ENCODE results near the gene HIP1R.

DNA sequence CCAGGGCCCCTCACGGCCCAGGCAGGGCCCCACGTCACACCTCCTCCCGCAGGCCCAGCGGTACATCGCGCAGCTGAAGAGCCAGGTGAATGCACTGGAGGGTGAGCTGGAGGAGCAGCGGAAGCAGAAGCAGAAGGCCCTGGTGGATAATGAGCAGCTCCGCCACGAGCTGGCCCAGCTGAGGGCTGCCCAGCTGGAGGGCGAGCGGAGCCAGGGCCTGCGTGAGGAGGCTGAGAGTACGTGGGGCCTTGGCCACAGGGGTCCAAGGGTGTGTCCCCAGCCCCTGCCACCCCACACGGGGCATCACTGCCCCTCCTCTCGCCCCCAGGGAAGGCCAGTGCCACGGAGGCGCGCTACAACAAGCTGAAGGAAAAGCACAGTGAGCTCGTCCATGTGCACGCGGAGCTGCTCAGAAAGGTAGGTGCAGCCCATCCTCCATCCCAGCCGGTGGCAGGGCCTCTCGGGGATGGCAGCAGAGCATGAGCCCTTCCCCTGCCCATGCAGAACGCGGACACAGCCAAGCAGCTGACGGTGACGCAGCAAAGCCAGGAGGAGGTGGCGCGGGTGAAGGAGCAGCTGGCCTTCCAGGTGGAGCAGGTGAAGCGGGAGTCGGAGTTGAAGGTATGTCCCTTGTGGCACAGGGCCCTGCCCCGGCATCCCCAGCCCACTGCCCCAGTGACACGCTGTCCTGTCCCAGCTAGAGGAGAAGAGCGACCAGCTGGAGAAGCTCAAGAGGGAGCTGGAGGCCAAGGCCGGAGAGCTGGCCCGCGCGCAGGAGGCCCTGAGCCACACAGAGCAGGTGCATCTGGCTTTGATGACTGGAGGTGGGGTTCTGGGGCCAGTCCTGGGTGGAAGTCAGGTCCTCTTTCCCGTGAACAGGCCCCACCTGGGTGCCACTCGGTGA is 20.9 kb downstream of the HIP1R start:
- TF ChIP-seq ZFX (CRISPR knock-in tag; IDR thresholded peaks at IDR 0.05; ENCODE audit: low read depth) (no peak), PPARG (CRISPR knock-in tag; conservative IDR thresholded peaks at IDR 0.05) (no peak), RFXAP (CRISPR knock-in tag; IDR thresholded peaks at IDR 0.05; ENCODE audit: borderline replicate concordance) (no peak), CHCHD3 (CRISPR knock-in tag; IDR thresholded peaks at IDR 0.05) (no peak), ZBTB7A (CRISPR knock-in tag; IDR thresholded peaks at IDR 0.05) (no peak), FOSL2 (CRISPR knock-in tag; IDR thresholded peaks at IDR 0.05) (no peak), ZNF816 (CRISPR knock-in tag; IDR thresholded peaks at IDR 0.05; ENCODE audit: borderline replicate concordance) (no peak), SP140L (CRISPR knock-in tag; IDR thresholded peaks at IDR 0.05; ENCODE audit: borderline replicate concordance) (no peak), ZNF224 (CRISPR knock-in tag; IDR thresholded peaks at IDR 0.05) (no peak)
- TF ChIP-seq, protein P1, sequence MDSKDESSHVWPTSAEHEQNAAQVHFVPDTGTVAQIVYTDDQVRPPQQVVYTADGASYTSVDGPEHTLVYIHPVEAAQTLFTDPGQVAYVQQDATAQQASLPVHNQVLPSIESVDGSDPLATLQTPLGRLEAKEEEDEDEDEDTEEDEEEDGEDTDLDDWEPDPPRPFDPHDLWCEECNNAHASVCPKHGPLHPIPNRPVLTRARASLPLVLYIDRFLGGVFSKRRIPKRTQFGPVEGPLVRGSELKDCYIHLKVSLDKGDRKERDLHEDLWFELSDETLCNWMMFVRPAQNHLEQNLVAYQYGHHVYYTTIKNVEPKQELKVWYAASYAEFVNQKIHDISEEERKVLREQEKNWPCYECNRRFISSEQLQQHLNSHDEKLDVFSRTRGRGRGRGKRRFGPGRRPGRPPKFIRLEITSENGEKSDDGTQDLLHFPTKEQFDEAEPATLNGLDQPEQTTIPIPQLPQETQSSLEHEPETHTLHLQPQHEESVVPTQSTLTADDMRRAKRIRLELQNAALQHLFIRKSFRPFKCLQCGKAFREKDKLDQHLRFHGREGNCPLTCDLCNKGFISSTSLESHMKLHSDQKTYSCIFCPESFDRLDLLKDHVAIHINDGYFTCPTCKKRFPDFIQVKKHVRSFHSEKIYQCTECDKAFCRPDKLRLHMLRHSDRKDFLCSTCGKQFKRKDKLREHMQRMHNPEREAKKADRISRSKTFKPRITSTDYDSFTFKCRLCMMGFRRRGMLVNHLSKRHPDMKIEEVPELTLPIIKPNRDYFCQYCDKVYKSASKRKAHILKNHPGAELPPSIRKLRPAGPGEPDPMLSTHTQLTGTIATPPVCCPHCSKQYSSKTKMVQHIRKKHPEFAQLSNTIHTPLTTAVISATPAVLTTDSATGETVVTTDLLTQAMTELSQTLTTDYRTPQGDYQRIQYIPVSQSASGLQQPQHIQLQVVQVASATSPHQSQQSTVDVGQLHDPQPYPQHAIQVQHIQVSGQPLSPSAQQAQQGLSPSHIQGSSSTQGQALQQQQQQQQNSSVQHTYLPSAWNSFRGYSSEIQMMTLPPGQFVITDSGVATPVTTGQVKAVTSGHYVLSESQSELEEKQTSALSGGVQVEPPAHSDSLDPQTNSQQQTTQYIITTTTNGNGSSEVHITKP (CRISPR knock-in tag; IDR thresholded peaks at IDR 0.05; ENCODE audit: low read depth), result no peak
- TF ChIP-seq, protein P2, sequence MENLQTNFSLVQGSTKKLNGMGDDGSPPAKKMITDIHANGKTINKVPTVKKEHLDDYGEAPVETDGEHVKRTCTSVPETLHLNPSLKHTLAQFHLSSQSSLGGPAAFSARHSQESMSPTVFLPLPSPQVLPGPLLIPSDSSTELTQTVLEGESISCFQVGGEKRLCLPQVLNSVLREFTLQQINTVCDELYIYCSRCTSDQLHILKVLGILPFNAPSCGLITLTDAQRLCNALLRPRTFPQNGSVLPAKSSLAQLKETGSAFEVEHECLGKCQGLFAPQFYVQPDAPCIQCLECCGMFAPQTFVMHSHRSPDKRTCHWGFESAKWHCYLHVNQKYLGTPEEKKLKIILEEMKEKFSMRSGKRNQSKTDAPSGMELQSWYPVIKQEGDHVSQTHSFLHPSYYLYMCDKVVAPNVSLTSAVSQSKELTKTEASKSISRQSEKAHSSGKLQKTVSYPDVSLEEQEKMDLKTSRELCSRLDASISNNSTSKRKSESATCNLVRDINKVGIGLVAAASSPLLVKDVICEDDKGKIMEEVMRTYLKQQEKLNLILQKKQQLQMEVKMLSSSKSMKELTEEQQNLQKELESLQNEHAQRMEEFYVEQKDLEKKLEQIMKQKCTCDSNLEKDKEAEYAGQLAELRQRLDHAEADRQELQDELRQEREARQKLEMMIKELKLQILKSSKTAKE (CRISPR knock-in tag; IDR thresholded peaks at IDR 0.05; ENCODE audit: borderline replicate concordance), result no peak

Data from HepG2 (cell line).